HepG2 (cell line): Measurements from ENCODE around the gene SPATA32. TPM values are rescaled to one million over a fixed set of nuclear protein-coding genes. Genes with fewer than 3 reads are reported as not detected.

Experiments used
- GABPA ChIP-seq, 2 experiments: IDR thresholded peaks; 2 replicates each; pipeline ENCODE4 v1.6.1; 2011 to 2016; ENCODE audit warnings: low read depth in 2 of 2, low read length in 1 of 2, missing biosample characterization in 1 of 2, missing genetic modification characterization in 1 of 2
- GTF2F1 ChIP-seq: fragments of 150-350 bp; IDR thresholded peaks from 2 replicates; pipeline ENCODE4 v1.6.1; 2014; ENCODE audit warnings: low read length
- GTF3A ChIP-seq: sonication (generic); formaldehyde crosslinking; conservative IDR thresholded peaks from 2 replicates; pipeline ENCODE4 v1.4.0; 2020; ENCODE audit warnings: mild to moderate bottlenecking, missing genetic modification reagents
- PTBP1 ChIP-seq: fragments of 200-400 bp; formaldehyde crosslinking; IDR thresholded peaks from 2 replicates; pipeline ENCODE4 v1.6.1; 2018; ENCODE audit warnings: low read length, low read depth; ENCODE audit not compliant: poor library complexity, severe bottlenecking
- SP2 ChIP-seq: sonication (generic); formaldehyde crosslinking; IDR thresholded peaks from 2 replicates; pipeline ENCODE4 v1.5.1; 2020; ENCODE audit warnings: mild to moderate bottlenecking, missing genetic modification reagents
- TARDBP ChIP-seq: sonication (generic); formaldehyde crosslinking; IDR thresholded peaks from 2 replicates; pipeline ENCODE4 v1.8.0; 2022; ENCODE audit warnings: mild to moderate bottlenecking, missing genetic modification reagents
- TCF12 ChIP-seq, 2 experiments: fragments of 450-650 bp in 1 of 2; sonication (generic) in 1 of 2; formaldehyde crosslinking in 1 of 2; IDR thresholded peaks; 2 replicates each; pipeline versions ENCODE4 v1.6.1 to v1.8.0; 2017 to 2022; ENCODE audit warnings: antibody characterized with exemption in 1 of 2, mild to moderate bottlenecking in 1 of 2, missing genetic modification reagents in 1 of 2, moderate library complexity in 1 of 2
- THAP9 ChIP-seq: sonication (generic); formaldehyde crosslinking; IDR thresholded peaks from 2 replicates; pipeline ENCODE4; 2020; ENCODE audit warnings: missing genetic modification reagents, mild to moderate bottlenecking, borderline replicate concordance
- ZBTB3 ChIP-seq: sonication (generic); formaldehyde crosslinking; IDR thresholded peaks from 2 replicates; pipeline ENCODE4 v1.4.0; 2020; ENCODE audit warnings: low read depth, mild to moderate bottlenecking, moderate library complexity, missing genetic modification reagents, borderline replicate concordance
- ZEB1 ChIP-seq: IDR thresholded peaks from 2 replicates; pipeline ENCODE4 v1.6.1; 2012; ENCODE audit warnings: mild to moderate bottlenecking, low read depth, inconsistent platforms; ENCODE audit not compliant: insufficient replicate concordance
- ZMYM4 ChIP-seq: sonication (generic); formaldehyde crosslinking; IDR thresholded peaks from 2 replicates; pipeline ENCODE4 v1.8.1; 2023; ENCODE audit warnings: mild to moderate bottlenecking, missing genetic modification reagents
- ZNF260 ChIP-seq: sonication (generic); formaldehyde crosslinking; IDR thresholded peaks from 2 replicates; pipeline ENCODE4 v1.4.0; 2020; ENCODE audit warnings: missing genetic modification reagents, low read depth, mild to moderate bottlenecking, borderline replicate concordance
- ZNF274 ChIP-seq: sonication (generic); formaldehyde crosslinking; IDR thresholded peaks from 2 replicates; pipeline ENCODE4 v1.5.1; 2020; ENCODE audit warnings: mild to moderate bottlenecking, missing genetic modification reagents
- ZNF510 ChIP-seq: sonication (generic); formaldehyde crosslinking; IDR thresholded peaks from 2 replicates; pipeline ENCODE4 v1.4.0; 2020; ENCODE audit warnings: low read depth, mild to moderate bottlenecking, missing genetic modification reagents
- ZNF597 ChIP-seq: sonication (generic); formaldehyde crosslinking; IDR thresholded peaks from 2 replicates; pipeline ENCODE4 v1.5.0; 2020; ENCODE audit warnings: missing genetic modification reagents
- ZNF674 ChIP-seq: sonication (generic); formaldehyde crosslinking; IDR thresholded peaks from 2 replicates; pipeline ENCODE4 v1.5.0; 2020; ENCODE audit warnings: low read depth, mild to moderate bottlenecking, missing genetic modification reagents
- polyA plus RNA-seq, 8 experiments: library from polyadenylated mRNA; depleted of rRNA in 3 of 8; stranded (reverse) in 7 of 8; unstranded in 1 of 8; fragments of >200 nt; fragmentation: Illumina TruSeq in 4 of 8; extraction: Trizol in 4 of 8; gene quantifications; 2 replicates each; pipeline versions ENCODE4 v1.2.1 to v1.2.3, GENCODE V29; 2011 to 2016; ENCODE audit warnings: low read depth in 4 of 8, missing spikeins in 1 of 8, mixed read lengths in 1 of 8; ENCODE audit not compliant: insufficient read depth in 1 of 8
- total RNA-seq, 5 experiments: library from RNA; depleted of rRNA; stranded (reverse); fragments of >200 nt; fragmentation: Illumina TruSeq; extraction: Trizol; gene quantifications; 2 replicates each; pipeline ENCODE4 v1.2.3, GENCODE V29; 2016; ENCODE audit warnings: low read depth in 1 of 5
- TF ChIP-seq, protein P1 (sequence below): sonication (generic); formaldehyde crosslinking; IDR thresholded peaks from 2 replicates; pipeline ENCODE4 v1.8.1; 2023; ENCODE audit warnings: mild to moderate bottlenecking, inconsistent platforms, moderate library complexity, missing genetic modification reagents, borderline replicate concordance
- TF ChIP-seq, protein P2 (sequence below): sonication (generic); formaldehyde crosslinking; IDR thresholded peaks from 2 replicates; pipeline ENCODE4 v1.4.0; 2020; ENCODE audit warnings: missing genetic modification reagents
- TF ChIP-seq, protein P3 (sequence below): sonication (generic); formaldehyde crosslinking; IDR thresholded peaks from 2 replicates; pipeline ENCODE4 v1.5.1; 2020; ENCODE audit warnings: missing genetic modification reagents, mild to moderate bottlenecking, borderline replicate concordance

SPATA32 gene
- total and polyA plus RNA-seq, 2 of the 13 experiments (the other 11 are each of a cell fraction or from before 2014, with no cell fraction given): not detected

DNA sequence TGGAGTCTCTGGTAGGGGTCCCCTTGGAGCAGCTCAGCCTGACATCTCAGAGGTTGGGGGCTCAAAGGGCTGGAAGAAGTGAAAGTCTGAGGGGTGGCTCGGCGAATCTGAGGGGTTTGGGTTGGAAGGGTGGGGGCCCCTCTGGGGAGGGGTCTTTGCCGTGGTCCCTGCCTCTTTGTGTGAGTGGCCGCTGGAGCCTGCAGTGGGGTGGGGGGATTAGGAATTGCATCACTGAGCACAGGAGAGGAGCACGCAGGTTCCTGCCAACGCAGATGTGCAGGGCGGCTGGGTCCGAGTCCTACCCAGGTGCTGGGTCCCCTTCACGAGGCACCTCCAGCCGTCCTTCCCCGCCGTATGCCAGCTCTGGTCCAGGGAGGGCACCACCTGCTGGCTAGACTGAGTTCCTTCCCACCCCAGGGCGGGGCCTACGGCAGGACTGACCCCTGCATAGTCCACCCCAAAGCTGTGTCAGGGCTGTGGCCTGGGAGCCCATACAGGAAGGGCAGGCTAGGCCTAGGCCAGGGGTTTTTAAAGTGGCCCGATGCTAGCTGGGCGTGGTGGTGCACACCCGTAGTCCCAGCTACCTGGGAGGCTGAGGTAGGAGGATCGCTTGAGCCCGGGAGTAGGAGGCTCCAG lies 30.3 kb downstream of the SPATA32 start (continued):
- TF ChIP-seq, protein P1, sequence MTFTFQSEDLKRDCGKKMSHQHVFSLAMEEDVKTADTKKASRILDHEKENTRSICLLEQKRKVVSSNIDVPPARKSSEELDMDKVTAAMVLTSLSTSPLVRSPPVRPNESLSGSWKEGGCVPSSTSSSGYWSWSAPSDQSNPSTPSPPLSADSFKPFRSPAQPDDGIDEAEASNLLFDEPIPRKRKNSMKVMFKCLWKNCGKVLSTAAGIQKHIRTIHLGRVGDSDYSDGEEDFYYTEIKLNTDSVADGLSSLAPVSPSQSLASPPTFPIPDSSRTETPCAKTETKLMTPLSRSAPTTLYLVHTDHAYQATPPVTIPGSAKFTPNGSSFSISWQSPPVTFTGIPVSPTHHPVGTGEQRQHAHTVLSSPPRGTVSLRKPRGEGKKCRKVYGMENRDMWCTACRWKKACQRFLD (CRISPR knock-in tag): 0 out of 2 replicates have a peak, but pooled peaks have one; percentile 51
- no peak for TF ChIP-seq ZNF674 (CRISPR knock-in tag)
- TF ChIP-seq THAP9 (CRISPR knock-in tag): no peak
- no peak for TF ChIP-seq TARDBP
- TF ChIP-seq ZMYM4: no peak
- no peak for TF ChIP-seq ZNF510 (CRISPR knock-in tag)
- TF ChIP-seq GTF2F1: no peak
- TF ChIP-seq SP2: no peak
- TF ChIP-seq, protein P2, sequence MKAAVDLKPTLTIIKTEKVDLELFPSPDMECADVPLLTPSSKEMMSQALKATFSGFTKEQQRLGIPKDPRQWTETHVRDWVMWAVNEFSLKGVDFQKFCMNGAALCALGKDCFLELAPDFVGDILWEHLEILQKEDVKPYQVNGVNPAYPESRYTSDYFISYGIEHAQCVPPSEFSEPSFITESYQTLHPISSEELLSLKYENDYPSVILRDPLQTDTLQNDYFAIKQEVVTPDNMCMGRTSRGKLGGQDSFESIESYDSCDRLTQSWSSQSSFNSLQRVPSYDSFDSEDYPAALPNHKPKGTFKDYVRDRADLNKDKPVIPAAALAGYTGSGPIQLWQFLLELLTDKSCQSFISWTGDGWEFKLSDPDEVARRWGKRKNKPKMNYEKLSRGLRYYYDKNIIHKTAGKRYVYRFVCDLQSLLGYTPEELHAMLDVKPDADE: no peak
- TF ChIP-seq ZNF597: peak; percentile 60; the same call in 1 of the 2 replicates
- no peak for TF ChIP-seq ZEB1
- peak; percentile 55; the same call in 1 of the 2 replicates for TF ChIP-seq GTF3A (CRISPR knock-in tag)
- no peak for TF ChIP-seq GABPA (IDR thresholded peaks at IDR 0.05; ENCODE audit: low read depth, low read length)
- no peak for TF ChIP-seq GABPA (CRISPR knock-in tag; IDR thresholded peaks at IDR 0.05; ENCODE audit: low read depth)
- TF ChIP-seq ZBTB3: no peak
- no peak for TF ChIP-seq ZNF260 (CRISPR knock-in tag)
- TF ChIP-seq, protein P3, sequence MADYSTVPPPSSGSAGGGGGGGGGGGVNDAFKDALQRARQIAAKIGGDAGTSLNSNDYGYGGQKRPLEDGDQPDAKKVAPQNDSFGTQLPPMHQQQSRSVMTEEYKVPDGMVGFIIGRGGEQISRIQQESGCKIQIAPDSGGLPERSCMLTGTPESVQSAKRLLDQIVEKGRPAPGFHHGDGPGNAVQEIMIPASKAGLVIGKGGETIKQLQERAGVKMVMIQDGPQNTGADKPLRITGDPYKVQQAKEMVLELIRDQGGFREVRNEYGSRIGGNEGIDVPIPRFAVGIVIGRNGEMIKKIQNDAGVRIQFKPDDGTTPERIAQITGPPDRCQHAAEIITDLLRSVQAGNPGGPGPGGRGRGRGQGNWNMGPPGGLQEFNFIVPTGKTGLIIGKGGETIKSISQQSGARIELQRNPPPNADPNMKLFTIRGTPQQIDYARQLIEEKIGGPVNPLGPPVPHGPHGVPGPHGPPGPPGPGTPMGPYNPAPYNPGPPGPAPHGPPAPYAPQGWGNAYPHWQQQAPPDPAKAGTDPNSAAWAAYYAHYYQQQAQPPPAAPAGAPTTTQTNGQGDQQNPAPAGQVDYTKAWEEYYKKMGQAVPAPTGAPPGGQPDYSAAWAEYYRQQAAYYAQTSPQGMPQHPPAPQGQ (CRISPR knock-in tag): no peak
- no peak for TF ChIP-seq TCF12 (IDR thresholded peaks at IDR 0.05)
- no peak; the same call in 1 of the 2 replicates for TF ChIP-seq TCF12 (CRISPR knock-in tag; IDR thresholded peaks at IDR 0.05)
- TF ChIP-seq PTBP1: no peak
- TF ChIP-seq ZNF274: peak; percentile 62; the same call in 1 of the 2 replicates
